BE2C (cell line): ENCODE measurements around the gene COX5B.
A peak's percentile ranks its signal among the peaks of the same experiment; 100 is the strongest.

Experiments used
- DNase-seq: peaks from one replicate; pipeline ENCODE4 v3.0.0-alpha.2; 2020
- H3K27me3 ChIP-seq: fragments of 250-450 bp; sonication (Bioruptor Pico); 2 replicates; pipeline ENCODE4 v1.5.1; 2020; ENCODE audit warnings: mild to moderate bottlenecking
- H3K36me3 ChIP-seq: fragments of 250-450 bp; sonication (Bioruptor Pico); 2 replicates; pipeline ENCODE4 v1.5.1; 2020; ENCODE audit warnings: mild to moderate bottlenecking
- H3K4me1 ChIP-seq: fragments of 250-450 bp; sonication (Bioruptor Pico); 2 replicates; pipeline ENCODE4 v1.5.1; 2020
- H3K4me3 ChIP-seq: 2 replicates; pipeline ENCODE4 v1.5.1; 2011; ENCODE audit warnings: low read depth, low read length
- H3K9me3 ChIP-seq: fragments of 250-450 bp; sonication (Bioruptor Pico); 2 replicates; pipeline ENCODE4 v1.5.1; 2020
- TF ChIP-seq, protein P1 (sequence below): IDR thresholded peaks from 2 replicates; pipeline ENCODE4 v1.5.1; 2012; ENCODE audit warnings: mild to moderate bottlenecking, low read depth, low read length

The COX5B gene

DNA sequence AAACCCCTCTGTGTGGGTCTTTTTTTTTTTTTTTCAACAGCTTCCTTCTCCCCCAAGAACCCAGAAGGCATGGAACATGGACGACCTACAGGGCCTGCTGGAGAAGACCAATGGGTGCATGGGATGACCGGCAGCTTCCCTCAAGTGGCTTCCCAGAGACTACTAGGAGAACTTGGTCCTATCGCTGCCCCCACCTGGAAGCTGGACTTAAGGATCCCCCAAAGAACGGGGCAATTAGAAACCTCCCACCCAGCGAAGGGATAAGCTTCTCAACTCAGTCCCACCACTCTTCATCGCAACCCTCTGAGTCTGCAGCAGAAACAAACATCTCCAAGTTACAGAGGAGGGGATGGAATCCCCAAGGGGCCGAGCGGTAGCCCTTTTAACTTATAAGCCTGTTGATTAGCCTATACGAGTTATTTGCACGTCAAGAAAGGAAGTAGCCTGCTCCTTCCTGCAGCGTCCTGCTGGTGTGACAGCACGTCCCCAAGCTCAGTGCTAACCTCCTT, 16.6 kb downstream of the COX5B start:
- H3K4me1 ChIP-seq = no peaks in the 10 kb centered on the region
- no peak for DNase-seq
- H3K4me3 ChIP-seq = peak overlapping the region; percentile 73
- no peaks in the 10 kb centered on the region for H3K27me3 ChIP-seq
- TF ChIP-seq, protein P1, sequence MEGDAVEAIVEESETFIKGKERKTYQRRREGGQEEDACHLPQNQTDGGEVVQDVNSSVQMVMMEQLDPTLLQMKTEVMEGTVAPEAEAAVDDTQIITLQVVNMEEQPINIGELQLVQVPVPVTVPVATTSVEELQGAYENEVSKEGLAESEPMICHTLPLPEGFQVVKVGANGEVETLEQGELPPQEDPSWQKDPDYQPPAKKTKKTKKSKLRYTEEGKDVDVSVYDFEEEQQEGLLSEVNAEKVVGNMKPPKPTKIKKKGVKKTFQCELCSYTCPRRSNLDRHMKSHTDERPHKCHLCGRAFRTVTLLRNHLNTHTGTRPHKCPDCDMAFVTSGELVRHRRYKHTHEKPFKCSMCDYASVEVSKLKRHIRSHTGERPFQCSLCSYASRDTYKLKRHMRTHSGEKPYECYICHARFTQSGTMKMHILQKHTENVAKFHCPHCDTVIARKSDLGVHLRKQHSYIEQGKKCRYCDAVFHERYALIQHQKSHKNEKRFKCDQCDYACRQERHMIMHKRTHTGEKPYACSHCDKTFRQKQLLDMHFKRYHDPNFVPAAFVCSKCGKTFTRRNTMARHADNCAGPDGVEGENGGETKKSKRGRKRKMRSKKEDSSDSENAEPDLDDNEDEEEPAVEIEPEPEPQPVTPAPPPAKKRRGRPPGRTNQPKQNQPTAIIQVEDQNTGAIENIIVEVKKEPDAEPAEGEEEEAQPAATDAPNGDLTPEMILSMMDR = no peak
- H3K36me3 ChIP-seq = no peaks in the 10 kb centered on the region
- no peaks in the 10 kb centered on the region for H3K9me3 ChIP-seq

DNA sequence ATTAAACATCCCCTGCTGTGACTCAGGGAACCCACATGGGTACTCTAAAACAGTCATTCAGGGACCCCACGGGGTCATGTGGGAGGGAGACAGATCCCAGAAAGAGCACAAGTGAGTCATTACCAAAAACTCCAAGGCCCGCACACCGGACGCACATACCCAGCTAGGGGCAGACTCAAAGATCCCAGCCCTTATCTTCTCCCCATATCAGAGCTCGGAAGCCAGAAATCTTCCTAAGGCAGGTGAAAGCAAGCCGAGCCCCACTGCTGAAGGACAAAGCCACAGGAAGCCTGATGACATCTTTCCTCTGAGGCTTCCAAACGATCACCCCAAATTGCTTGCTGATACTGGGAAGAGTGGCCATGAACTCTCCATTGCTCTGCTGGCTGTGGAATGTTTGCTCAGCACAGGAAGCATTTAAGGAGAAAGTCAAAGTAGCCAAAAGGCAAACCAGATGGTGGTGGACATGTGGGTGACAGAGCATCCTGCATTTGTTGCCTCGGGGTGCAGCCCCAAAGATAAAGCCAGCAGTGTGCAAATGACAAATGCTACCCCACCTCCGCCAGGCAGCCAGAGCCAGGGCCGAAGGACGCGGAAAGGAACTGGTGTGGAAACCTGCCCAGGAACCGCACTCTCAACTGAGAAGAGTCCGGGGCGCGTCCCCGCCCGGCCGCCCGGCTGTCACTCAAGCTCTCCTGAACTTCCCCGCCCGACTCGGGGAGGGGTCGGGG, 17.2 kb downstream of the COX5B start:
- Histone ChIP-seq H3K4me1 (no peaks in the 10 kb centered on the region), H3K4me3 (peak overlapping the region; percentile 73), H3K36me3 (no peaks in the 10 kb centered on the region), H3K27me3 (no peaks in the 10 kb centered on the region), H3K9me3 (no peaks in the 10 kb centered on the region)
- peak; percentile 61 for DNase-seq
- TF ChIP-seq, protein P1 = no peak

GRCh38 chr2:97663626-97663961, 17.7 kb downstream of the COX5B start:
- DNase-seq = no peak
- Histone ChIP-seq H3K27me3 (no peaks in the 10 kb centered on the region), H3K4me3 (peak overlapping the region; percentile 73)

GRCh38 chr2:97663962-97664635, 18.2 kb downstream of the COX5B start, which contains the start of gene ACTR1B:
Gene ACTR1B (minus strand): TSS chr2:97664044. CDS start chr2:97663890, 154 bp downstream.
- H3K4me3 ChIP-seq = peak within 1 kb of the TSS; percentile 73
- no peaks in the 10 kb centered on the region for H3K4me1 ChIP-seq
- peak; percentile 93 for DNase-seq
- TF ChIP-seq, protein P1 = peak; percentile 49
- H3K27me3 ChIP-seq = no peaks in the 10 kb centered on the region
- H3K9me3 ChIP-seq = no peaks in the 10 kb centered on the region
- H3K36me3 ChIP-seq = no peaks in the 10 kb centered on the region

More at GRCh38 chr2:97663626-97663961, 17.7 kb downstream of the COX5B start:
- Histone ChIP-seq H3K9me3 (no peaks in the 10 kb centered on the region), H3K36me3 (no peaks in the 10 kb centered on the region), H3K4me1 (no peaks in the 10 kb centered on the region)
- TF ChIP-seq, protein P1 = no peak

DNA sequence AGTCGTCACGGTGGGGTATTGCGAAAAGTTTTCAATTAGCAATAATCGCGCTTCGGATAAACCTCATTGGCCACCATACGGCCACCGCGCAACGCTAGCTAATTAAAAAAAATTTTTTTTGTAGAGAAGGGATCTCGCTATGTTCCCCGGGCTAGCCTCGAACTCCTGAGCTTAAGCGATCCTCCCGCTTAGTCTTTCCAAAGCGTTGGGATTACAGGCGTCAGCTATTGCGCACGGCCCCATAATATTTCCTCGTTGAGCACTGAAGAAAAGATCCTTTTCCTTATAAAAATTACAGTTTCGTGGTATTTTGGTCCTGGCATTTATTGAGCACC, 18.7 kb downstream of the COX5B start:
- H3K4me1 ChIP-seq = no peaks in the 10 kb centered on the region
- no peak for DNase-seq
- no peaks in the 10 kb centered on the region for H3K27me3 ChIP-seq
- TF ChIP-seq, protein P1 = no peak
- no peaks in the 10 kb centered on the region for H3K36me3 ChIP-seq
- H3K9me3 ChIP-seq = no peaks in the 10 kb centered on the region
- H3K4me3 ChIP-seq = peak overlapping the region; percentile 70

- H3K9me3 ChIP-seq = no peaks in the 10 kb centered on the region
- no peaks in the 10 kb centered on the region for H3K36me3 ChIP-seq
- no peak for DNase-seq
- H3K4me1 ChIP-seq = no peaks in the 10 kb centered on the region
- no peak within 1 kb of the TSS for H3K4me3 ChIP-seq
- TF ChIP-seq, protein P1 = no peak
- no peaks in the 10 kb centered on the region for H3K27me3 ChIP-seq
These were observed 23.6 kb downstream of the COX5B start, which contains the start of gene C2orf92 for GRCh38 chr2:97669448-97669847. Gene C2orf92 (plus strand): TSS chr2:97669713. CDS start chr2:97669789, 76 bp downstream.
